Lower leg skin (tissue), 4 donors: Measurements from ENCODE around the gene TMEM132A. TPM values are rescaled to one million over a fixed set of nuclear protein-coding genes. Genes with fewer than 3 reads are reported as not detected.

Experiments used
- DNase-seq, 2 donors: peaks; one replicate each; pipeline ENCODE4 v3.0.0-alpha.2; 2019; ENCODE audit warnings: low spot score in 2 of 2
- H3K4me3 ChIP-seq: fragments of 200-600 bp; sonication (generic); 2 replicates; pipeline ENCODE4 v1.5.1; 2017; ENCODE audit warnings: mild to moderate bottlenecking, low read depth; ENCODE audit not compliant: poor library complexity, severe bottlenecking
- POLR2A ChIP-seq, 2 donors: fragments of 450-650 bp; IDR thresholded peaks; one replicate each; pipeline ENCODE4 v1.6.1; 2016 to 2017; ENCODE audit warnings: antibody characterized with exemption in 2 of 2, mild to moderate bottlenecking in 1 of 2, moderate library complexity in 1 of 2
- WGBS, 2 donors: methylation state at CpG; one replicate each; pipeline ENCODE4 v1.1.5; 2018; 5-methylcytosine and 5-hydroxymethylcytosine counted together
- intact Hi-C: fragments of 100-400 bp; cut with DNase I; formaldehyde crosslinking; loops from one replicate; pipeline ENCODE4 v1.15.0; 2023; ENCODE audit warnings: low total_unique reads
- total RNA-seq, 4 donors: library from RNA; depleted of rRNA; stranded (reverse); fragments of >200 nt; gene quantifications; one replicate each; pipeline ENCODE4 v1.1.0, GENCODE V29; 2016
- TF ChIP-seq, protein P1 (sequence below), 3 donors: fragments of 450-650 bp; IDR thresholded peaks; one replicate each; pipeline ENCODE4 v1.5.1; 2016; ENCODE audit warnings: antibody characterized with exemption in 3 of 3, mild to moderate bottlenecking in 3 of 3, moderate library complexity in 2 of 3

Gene TMEM132A
- total RNA-seq, 4 donors from 2014 or later, result 2.9 to 13.7 (median 5.3) TPM

DNA sequence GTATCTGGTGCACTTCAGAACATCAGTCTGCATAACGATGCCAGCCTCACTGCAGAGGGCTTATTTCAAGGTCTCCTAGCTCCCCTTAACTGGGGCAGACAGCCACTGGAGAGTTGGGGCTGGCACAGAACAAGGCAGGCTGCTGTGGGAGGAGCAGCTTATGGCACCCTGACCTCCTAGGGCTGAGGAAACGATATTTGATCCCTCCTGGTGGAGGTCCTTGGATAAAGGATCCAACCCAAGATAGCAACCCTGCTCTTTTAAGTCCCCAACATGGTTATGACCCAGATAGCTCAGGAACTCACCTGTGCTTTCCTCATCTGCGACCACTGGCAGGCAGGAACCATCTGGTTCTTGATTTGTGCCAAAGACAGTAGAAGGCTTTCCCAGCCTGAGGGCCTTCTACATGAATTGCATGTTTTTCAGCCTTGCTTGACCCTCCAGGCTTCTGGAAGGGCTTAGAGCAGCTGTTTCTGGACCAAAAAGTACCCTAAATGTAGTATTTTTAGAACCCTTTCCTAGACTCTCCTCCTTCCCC is 7.5 kb upstream of the TMEM132A start:
- TF ChIP-seq POLR2A (IDR thresholded peaks at IDR 0.05), result no peak
- TF ChIP-seq, protein P1, sequence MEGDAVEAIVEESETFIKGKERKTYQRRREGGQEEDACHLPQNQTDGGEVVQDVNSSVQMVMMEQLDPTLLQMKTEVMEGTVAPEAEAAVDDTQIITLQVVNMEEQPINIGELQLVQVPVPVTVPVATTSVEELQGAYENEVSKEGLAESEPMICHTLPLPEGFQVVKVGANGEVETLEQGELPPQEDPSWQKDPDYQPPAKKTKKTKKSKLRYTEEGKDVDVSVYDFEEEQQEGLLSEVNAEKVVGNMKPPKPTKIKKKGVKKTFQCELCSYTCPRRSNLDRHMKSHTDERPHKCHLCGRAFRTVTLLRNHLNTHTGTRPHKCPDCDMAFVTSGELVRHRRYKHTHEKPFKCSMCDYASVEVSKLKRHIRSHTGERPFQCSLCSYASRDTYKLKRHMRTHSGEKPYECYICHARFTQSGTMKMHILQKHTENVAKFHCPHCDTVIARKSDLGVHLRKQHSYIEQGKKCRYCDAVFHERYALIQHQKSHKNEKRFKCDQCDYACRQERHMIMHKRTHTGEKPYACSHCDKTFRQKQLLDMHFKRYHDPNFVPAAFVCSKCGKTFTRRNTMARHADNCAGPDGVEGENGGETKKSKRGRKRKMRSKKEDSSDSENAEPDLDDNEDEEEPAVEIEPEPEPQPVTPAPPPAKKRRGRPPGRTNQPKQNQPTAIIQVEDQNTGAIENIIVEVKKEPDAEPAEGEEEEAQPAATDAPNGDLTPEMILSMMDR (IDR thresholded peaks at IDR 0.05), result no peak
- WGBS, 2 donors, result 48 to 58% methylated on average over 3 of the region's 3 CpGs
- DNase-seq, result peak in 1 of 2 donors; percentile 21
- intact Hi-C loops, result no loop called here
- no peak overlapping the region for H3K4me3 ChIP-seq

DNA sequence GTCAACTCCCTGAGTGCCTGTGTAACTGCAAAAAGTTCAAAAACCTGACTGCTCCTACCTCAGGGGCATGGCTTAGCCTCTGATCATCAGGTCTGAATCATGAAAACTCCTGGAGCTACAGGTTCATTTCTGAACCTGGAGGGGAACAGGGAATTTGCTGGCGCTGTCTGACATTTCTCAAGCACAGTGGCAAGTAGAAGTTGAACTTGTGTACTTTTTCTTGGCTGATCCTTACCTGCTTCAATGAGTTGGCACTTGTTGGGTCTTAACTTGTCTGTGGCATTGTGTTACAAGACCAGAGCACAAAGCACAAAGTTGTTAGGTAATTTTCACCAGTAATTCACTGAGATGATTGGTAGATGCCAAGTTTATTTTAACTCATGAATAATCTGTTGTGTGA is 7.0 kb upstream of the TMEM132A start:
- DNase-seq, result no peak
- 52 to 59% methylated on average over 1 of the region's 1 CpG for WGBS, 2 donors
- H3K4me3 ChIP-seq, result no peak overlapping the region
- TF ChIP-seq POLR2A (IDR thresholded peaks at IDR 0.05), result no peak
- TF ChIP-seq, protein P1 (IDR thresholded peaks at IDR 0.05), result no peak
- intact Hi-C loops, result no loop called here

DNA sequence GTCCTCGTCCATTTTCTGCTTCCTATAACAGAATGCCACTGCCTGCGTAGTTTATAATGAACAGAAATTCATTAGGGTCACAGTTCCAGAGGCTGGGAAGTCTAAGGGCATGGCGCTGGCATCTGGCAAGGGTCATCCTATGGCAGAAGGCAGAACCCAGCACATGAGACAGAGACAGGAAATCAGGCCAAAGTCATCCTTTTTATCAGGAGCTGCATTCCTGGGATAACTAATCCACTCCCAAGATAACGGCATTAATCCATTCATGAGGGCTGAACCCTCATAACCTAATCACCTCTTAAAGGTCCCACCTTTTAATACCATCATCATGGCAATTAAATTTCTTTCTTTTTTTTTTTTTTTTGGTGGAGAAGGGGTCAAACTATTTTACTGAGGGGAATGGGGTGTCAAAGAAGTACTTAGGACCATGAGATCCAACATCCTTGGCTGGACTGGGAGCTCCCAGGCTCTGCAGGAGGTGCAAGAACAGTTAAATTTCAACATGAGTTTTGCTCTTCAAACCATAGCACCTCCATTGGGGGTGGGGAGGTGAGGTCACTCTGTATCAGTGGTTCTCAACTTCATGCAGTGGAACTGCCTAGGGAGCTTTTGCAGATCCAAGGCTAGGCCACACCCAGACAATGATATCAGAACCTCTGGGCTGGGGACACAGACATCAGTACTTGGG is 5.9 kb upstream of the TMEM132A start:
- TF ChIP-seq, protein P1 (IDR thresholded peaks at IDR 0.05), result no peak
- no peak for TF ChIP-seq POLR2A (IDR thresholded peaks at IDR 0.05)
- H3K4me3 ChIP-seq, result no peak overlapping the region
- 92 to 94% methylated on average over 4 of the region's 4 CpGs for WGBS, 2 donors
- intact Hi-C loops, result no loop called here
- DNase-seq, result no peak

DNA sequence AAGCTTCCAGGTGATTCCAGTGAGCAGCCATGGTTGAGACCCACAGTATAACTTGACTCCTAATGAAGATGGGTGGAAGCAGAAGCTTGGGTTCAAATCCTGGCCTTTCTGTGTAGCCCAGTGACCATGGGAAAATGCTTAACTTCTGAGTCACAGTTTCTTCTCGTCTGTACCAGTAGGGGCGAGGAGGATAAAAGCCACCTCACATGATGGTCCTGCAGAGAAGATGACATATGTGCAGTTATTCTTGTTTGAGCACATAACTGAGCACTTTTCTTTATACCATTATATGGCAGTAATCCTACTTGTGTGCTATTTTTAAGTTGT is 5.4 kb upstream of the TMEM132A start:
- 43 to 45% methylated on average over 2 of the region's 2 CpGs for WGBS, 2 donors
- intact Hi-C loops, result no loop called here
- H3K4me3 ChIP-seq, result no peak overlapping the region
- TF ChIP-seq POLR2A (IDR thresholded peaks at IDR 0.05), result no peak
- TF ChIP-seq, protein P1 (IDR thresholded peaks at IDR 0.05), result no peak
- peak in 1 of 2 donors; percentile 40 for DNase-seq

DNA sequence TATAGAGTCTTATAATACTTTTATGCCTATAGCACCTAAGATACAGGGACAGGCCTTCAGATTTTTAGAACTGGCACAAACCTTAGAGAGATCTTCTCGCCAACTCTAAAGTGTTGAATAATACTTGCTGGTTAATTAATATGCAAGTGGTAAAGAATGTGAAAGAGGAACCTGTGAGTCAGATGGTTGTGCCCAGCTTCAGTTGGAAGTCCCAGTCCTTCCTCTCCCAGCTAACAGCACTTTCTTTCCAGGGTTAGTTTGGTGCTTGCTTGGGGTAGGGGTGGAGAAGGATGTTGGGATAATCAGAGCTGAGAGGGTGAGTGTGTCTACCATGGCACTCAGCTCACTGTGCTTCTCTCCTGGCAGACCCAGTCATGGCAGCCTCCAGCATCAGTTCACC is 4.9 kb upstream of the TMEM132A start:
- no peak for DNase-seq
- intact Hi-C loops, result no loop called here
- H3K4me3 ChIP-seq, result no peak overlapping the region
- TF ChIP-seq POLR2A (IDR thresholded peaks at IDR 0.05), result no peak
- TF ChIP-seq, protein P1 (IDR thresholded peaks at IDR 0.05), result no peak
- 46 to 50% methylated on average over 1 of the region's 1 CpG for WGBS, 2 donors

DNA sequence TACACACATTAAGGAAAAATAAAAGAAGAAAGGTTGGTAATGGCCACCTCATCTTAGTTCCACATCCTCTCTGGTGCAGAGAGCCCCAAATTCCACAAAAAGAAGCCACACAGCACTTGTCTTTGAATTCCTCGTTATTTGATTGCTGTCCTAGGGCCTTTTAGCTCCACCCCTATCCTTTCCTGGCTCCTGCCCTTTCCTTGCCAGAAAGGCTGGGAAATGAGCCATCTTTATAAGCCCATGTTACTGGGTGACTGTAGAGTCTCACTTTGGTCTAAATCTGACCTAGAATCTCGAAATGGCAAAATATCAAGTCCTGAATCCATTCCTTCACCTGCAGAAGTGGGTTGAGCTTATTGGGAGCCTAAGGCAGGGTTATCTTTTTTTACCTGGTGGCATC is 4.3 kb upstream of the TMEM132A start:
- intact Hi-C loops, result no loop called here
- WGBS, 2 donors, result 42 to 53% methylated on average over 2 of the region's 2 CpGs
- H3K4me3 ChIP-seq, result no peak overlapping the region
- no peak for DNase-seq
- TF ChIP-seq, protein P1 (IDR thresholded peaks at IDR 0.05), result no peak
- no peak for TF ChIP-seq POLR2A (IDR thresholded peaks at IDR 0.05)
